Measurements from ENCODE around the gene SCGN. TPM values are rescaled to one million over a fixed set of nuclear protein-coding genes. Genes with fewer than 3 reads are reported as not detected.

Gene SCGN
- total and polyA plus RNA-seq, 12 donors, result 0.26 to 2.7 (median 0.94) TPM; not detected in 2

DNA sequence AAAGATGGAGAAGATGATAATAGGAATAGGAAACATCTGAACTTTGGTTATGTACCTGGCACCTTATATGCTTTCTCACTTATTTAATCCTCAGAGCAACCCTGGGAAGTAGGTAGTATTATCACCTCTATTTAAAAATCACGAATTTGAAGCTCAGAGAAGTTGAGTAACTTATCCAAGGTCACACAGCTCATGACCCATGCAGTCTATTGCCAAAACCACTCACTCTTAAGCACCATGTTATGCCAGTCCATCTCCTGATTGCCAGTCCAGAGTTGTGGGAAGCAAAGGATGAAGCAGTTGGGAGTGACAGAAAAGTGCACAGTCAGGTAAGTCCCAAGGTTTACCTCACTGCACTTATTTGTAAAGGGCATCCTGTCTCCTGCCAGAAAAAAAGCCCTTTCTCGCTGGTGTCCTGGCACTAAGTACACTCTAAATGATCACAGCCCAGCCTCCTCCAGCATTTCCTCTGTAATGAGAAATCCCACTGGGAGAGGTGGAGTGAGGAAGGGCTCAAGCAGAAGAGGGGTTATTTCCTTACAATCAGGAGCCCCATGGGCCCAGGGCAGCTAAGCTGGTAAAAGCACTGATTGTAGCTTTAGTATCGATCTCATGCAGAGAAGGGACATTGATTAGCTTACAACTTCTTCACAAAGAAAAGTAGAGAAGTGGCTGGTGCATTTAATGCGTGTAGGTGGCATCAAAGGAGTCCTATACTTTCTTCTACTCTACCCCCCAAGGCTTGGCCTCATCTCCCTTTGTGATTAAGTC lies 21.3 kb upstream of the SCGN start:
- Histone ChIP-seq H3K4me3 (no peak overlapping the region), H3K27ac (no peak overlapping the region), H3K27me3 (peaks cover 0 to 31% (median 20%) of the 10 kb centered on the region in 7 donors), H3K36me3 (no peaks in the 10 kb centered on the region), H3K9me3 (no peaks in the 10 kb centered on the region), H3K4me1 (no peaks in the 10 kb centered on the region)
- no peak for ATAC-seq
- intact Hi-C loops (cut with DNase I), result no loop called here
- no peak for DNase-seq
- 51 to 53% methylated on average over 4 of the region's 4 CpGs for WGBS, 2 donors
- TF ChIP-seq, protein P1, sequence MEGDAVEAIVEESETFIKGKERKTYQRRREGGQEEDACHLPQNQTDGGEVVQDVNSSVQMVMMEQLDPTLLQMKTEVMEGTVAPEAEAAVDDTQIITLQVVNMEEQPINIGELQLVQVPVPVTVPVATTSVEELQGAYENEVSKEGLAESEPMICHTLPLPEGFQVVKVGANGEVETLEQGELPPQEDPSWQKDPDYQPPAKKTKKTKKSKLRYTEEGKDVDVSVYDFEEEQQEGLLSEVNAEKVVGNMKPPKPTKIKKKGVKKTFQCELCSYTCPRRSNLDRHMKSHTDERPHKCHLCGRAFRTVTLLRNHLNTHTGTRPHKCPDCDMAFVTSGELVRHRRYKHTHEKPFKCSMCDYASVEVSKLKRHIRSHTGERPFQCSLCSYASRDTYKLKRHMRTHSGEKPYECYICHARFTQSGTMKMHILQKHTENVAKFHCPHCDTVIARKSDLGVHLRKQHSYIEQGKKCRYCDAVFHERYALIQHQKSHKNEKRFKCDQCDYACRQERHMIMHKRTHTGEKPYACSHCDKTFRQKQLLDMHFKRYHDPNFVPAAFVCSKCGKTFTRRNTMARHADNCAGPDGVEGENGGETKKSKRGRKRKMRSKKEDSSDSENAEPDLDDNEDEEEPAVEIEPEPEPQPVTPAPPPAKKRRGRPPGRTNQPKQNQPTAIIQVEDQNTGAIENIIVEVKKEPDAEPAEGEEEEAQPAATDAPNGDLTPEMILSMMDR (IDR thresholded peaks at IDR 0.05), result no peak

DNA sequence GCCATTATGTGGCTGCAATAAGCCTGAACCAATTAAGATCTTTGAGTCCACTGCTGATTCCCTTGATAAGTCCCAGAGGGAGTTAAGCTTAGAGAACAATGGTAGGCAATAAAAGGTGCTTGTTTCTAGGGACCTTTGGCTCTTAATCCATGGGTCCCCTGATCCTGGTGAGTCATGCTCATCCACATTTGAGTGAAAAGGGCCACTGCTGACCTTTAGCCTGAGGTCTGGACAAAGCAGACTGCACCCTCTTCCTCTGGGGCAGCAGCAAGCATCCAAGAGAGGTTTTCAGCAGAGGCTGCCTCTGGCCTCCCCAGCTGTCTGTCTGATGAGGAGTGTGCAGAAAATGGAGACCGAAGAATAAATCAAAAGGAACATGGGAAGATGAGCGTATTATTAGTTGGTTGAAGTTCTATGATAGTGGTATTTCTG lies 16.1 kb upstream of the SCGN start:
- Histone ChIP-seq H3K4me3 (no peak overlapping the region), H3K9me3 (no peaks in the 10 kb centered on the region), H3K27me3 (peaks cover 0 to 36% (median 16%) of the 10 kb centered on the region in 7 donors), H3K36me3 (no peaks in the 10 kb centered on the region), H3K4me1 (no peaks in the 10 kb centered on the region), H3K27ac (no peak overlapping the region)
- WGBS, 2 donors, result 87 to 89% methylated on average over 2 of the region's 2 CpGs
- no peak for ATAC-seq
- intact Hi-C loops (cut with DNase I), result no loop called here
- TF ChIP-seq, protein P1 (IDR thresholded peaks at IDR 0.05), result no peak
- DNase-seq, result no peak

DNA sequence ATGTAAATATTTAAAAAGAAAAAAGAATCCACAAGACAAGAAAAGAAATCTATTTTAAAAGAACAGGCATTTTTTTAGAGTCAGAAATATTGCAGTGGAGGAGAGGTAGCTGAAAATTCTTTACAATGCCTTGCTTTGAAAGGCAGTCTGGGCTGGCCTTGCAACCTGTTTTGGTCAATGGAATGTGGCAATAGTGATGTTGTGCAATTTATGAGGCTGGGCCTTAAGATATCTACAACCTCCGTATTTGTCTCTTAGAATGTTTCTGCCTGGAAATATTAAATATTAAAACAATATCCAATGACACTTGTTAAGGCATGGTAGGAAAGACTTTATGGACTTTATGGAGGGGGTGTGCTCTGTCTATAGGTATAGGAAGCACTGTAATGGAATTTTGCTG lies 14.8 kb upstream of the SCGN start:
- 67 to 88% methylated on average over 1 of the region's 1 CpG for WGBS, 2 donors
- intact Hi-C loops (cut with DNase I), result no loop called here
- Histone ChIP-seq H3K4me3 (no peak overlapping the region), H3K9me3 (peaks cover 0 to 3% (median 0%) of the 10 kb centered on the region in 11 donors), H3K27me3 (peaks cover 0 to 36% (median 19%) of the 10 kb centered on the region in 7 donors), H3K27ac (no peak overlapping the region), H3K4me1 (no peaks in the 10 kb centered on the region), H3K36me3 (no peaks in the 10 kb centered on the region)
- TF ChIP-seq, protein P1 (IDR thresholded peaks at IDR 0.05), result no peak
- ATAC-seq (no peak), DNase-seq (no peak)

DNA sequence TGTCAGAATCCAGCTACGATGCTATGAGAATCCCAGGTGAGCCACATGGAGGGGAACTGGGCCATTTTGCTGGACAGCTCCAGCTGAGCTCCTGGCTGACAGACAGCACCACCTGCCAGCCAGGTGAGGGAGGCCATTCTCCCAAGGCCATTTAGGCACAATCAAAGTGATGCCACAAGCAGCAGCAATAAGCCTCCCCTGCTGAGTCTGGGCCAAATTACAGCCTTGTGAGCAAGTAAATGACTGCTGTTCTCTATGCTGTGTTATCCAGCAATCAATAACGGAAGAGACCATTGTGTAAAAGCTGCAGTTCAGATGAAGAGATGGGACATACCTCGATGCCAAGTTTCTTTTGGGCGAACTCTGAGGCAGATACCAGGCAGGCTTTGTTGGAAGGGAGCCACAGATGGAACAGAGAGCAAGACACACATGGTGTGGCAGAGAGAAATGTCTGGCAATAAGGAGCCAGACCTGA lies 14.0 kb upstream of the SCGN start:
- Histone ChIP-seq H3K4me1 (no peaks in the 10 kb centered on the region), H3K9me3 (peaks cover 0 to 3% (median 0%) of the 10 kb centered on the region in 11 donors), H3K4me3 (no peak overlapping the region), H3K27me3 (peaks cover 0 to 36% (median 17%) of the 10 kb centered on the region in 7 donors), H3K36me3 (no peaks in the 10 kb centered on the region), H3K27ac (no peak overlapping the region)
- TF ChIP-seq, protein P1 (IDR thresholded peaks at IDR 0.05), result no peak
- WGBS, 2 donors, result 56 to 73% methylated on average over 4 of the region's 4 CpGs
- DNase-seq (no peak), ATAC-seq (no peak)
- intact Hi-C loops (cut with DNase I), result no loop called here
